Kidney epithelial cell (primary cell): ENCODE measurements around the gene CDH23. TPM values are rescaled to one million over a fixed set of nuclear protein-coding genes. Genes with fewer than 3 reads are reported as not detected.

Experiments
- DNase-seq: peaks from one replicate; pipeline ENCODE4 v3.0.0-alpha.2; 2010; ENCODE audit warnings: low read depth
- H3K27me3 ChIP-seq: 2 replicates; pipeline ENCODE4 v1.6.0; 2011; ENCODE audit warnings: low read length; ENCODE audit not compliant: control insufficient read depth, insufficient read depth
- H3K36me3 ChIP-seq: 2 replicates; pipeline ENCODE4 v1.5.1; 2011; ENCODE audit warnings: low read length; ENCODE audit not compliant: control insufficient read depth, insufficient read depth
- H3K4me3 ChIP-seq: 2 replicates; pipeline ENCODE4 v1.5.1; 2011; ENCODE audit warnings: low read depth, mild to moderate bottlenecking, control low read depth, low read length
- total RNA-seq: library from RNA; depleted of rRNA; stranded (reverse); fragments of >200 nt; gene quantifications from 2 replicates; pipeline ENCODE4 v1.2.3, GENCODE V29; 2015
- TF ChIP-seq, protein P1 (sequence below): IDR thresholded peaks from 2 replicates; pipeline ENCODE4 v1.5.1; 2011; ENCODE audit warnings: mild to moderate bottlenecking, moderate library complexity, low read length, control low read depth, inconsistent platforms; ENCODE audit not compliant: insufficient read depth, poor library complexity, severe bottlenecking

Gene CDH23
- total RNA-seq, 1 donor from 2014 or later, result 0.04 TPM

DNA sequence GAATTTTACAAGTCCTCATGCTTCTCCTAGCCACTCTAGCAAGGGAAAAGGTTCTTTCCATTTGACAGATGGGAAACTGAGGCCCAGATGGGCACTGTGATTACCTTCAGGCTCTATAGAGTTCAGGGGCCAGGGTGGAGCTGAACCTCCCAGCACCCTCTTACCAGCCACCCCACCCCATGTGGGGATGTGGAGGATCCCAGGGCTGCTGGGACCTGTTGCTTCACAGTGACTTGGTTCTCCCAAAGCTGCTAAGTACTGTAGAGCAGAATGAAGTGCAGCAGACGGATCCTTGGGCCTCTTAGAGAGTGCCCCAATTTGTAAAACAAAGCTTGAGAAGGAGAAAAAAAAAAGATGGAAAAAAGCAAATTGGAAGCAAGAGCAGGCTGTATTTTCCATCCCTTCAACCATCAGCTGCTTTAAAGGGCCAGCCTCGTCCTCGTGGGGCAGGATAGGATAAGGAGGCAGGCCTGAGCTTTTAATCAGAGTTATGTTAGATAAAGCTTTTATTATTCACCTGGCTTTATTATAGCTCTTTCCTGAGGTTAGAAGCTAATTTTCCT lies 147.0 kb downstream of the CDH23 start:
- Histone ChIP-seq H3K27me3 (peaks cover 31% of the 10 kb centered on the region), H3K4me3 (no peak overlapping the region), H3K36me3 (no peaks in the 10 kb centered on the region)
- TF ChIP-seq, protein P1, sequence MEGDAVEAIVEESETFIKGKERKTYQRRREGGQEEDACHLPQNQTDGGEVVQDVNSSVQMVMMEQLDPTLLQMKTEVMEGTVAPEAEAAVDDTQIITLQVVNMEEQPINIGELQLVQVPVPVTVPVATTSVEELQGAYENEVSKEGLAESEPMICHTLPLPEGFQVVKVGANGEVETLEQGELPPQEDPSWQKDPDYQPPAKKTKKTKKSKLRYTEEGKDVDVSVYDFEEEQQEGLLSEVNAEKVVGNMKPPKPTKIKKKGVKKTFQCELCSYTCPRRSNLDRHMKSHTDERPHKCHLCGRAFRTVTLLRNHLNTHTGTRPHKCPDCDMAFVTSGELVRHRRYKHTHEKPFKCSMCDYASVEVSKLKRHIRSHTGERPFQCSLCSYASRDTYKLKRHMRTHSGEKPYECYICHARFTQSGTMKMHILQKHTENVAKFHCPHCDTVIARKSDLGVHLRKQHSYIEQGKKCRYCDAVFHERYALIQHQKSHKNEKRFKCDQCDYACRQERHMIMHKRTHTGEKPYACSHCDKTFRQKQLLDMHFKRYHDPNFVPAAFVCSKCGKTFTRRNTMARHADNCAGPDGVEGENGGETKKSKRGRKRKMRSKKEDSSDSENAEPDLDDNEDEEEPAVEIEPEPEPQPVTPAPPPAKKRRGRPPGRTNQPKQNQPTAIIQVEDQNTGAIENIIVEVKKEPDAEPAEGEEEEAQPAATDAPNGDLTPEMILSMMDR, result no peak
- DNase-seq, result no peak

DNA sequence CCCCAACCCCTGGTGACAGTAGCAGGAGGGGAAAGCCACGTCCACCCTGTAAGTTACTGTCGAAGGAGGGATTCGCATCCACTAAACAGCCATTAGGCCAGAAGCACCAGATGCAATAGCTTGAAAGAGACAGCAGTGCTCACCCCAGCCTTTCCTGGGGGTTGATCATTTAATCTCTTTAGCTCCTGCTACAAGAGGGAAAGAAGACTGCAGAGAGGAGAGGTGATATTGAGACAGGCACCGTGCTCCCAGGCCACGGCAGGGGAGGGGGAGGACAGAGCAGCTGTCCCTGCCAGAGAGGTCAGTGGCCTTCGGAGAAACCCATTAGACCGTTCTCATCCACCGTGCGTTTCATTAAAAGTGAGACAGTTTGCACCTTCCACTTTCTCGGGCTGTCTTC lies 148.3 kb downstream of the CDH23 start:
- Histone ChIP-seq H3K27me3 (peaks cover 24% of the 10 kb centered on the region), H3K4me3 (no peak overlapping the region), H3K36me3 (no peaks in the 10 kb centered on the region)
- TF ChIP-seq, protein P1, result no peak
- no peak for DNase-seq

DNA sequence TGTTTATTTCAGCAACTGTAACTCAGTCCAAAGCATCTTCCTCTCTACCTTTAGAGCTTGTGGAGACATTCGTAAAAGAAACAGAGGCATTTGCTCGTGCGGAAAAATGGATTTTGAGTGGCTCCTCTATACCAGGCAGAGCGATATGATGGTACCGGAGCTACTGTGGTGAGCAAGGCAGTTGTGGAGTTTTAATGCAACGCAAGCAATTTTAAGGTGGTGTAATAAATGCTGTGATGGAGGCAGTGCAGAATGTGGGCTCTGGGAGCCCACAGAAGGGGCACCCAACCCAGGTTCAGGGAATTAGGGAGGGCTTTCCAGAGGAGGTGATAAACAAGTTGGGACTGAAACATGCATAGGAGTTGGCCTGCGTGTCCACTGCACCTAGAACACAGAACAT lies 149.5 kb downstream of the CDH23 start:
- DNase-seq, result no peak
- Histone ChIP-seq H3K4me3 (no peak overlapping the region), H3K36me3 (no peaks in the 10 kb centered on the region), H3K27me3 (peaks cover 19% of the 10 kb centered on the region)
- TF ChIP-seq, protein P1, result no peak

DNA sequence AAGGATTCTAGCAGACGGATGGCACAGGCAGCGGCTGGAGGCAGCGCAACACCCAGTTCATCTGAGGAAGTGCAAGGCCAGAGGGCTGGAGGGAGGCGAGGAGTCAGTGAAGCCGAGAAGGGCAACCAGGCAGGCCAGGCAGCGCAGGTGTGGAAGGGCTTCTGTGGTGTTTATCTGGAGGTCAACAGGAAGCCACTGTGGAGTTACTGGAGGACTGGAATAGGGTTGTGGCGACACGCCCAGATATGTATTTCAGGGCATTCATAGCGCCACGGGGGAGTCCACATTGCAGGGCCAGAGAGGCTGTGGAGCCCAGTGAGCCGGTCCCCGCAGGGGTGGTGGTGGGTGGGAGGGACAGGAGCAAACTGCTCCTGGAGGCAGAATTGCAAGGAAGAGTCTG lies 150.6 kb downstream of the CDH23 start:
- Histone ChIP-seq H3K27me3 (peaks cover 17% of the 10 kb centered on the region), H3K4me3 (no peak overlapping the region), H3K36me3 (no peaks in the 10 kb centered on the region)
- TF ChIP-seq, protein P1, result no peak
- no peak for DNase-seq

DNA sequence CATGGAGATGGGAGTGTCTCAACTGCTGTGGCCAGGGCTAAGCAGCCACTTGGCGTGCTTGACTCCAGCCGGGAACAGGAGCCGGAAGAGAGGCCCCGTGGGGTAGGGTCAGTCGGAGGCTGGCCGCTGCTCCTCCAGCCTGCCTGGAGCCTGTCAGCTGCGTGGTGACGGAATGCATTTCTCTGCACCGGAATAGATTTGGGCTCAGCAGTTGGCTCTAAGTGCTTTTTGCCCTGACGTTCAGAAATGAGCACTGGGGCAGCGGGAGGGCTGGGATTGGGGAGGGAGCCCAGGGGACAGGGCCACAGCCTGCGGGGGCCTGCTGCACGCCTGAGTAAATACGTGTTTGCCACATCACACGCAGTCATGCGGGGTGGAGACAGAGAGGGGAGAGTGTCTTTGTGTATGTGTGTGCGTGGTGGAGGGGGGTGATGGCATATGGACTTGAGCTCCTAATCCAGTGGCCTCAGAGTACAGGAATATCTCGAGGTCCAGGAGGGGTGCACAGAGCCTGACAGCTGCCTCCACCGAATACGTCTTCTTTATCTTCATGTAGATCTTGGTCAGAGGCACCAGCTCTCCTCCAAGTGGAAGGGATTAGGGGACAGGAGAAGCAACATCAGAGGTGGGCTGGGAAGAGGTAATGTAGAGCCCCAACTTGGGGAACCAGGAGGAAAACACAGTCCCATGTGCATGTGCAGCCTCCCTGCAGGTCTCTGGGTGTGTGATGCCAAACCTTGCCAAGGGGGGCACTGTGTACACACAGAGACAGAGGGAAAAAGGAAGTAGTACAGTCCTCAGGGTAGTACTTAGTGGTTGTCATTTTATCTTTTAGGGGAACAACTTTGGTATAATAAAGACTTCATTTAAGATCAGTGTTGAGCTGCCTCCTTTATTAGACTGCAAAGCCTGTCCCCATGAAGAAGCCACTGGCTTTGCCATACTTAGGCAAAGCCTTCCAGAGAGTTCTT lies 151.4 kb downstream of the CDH23 start:
- TF ChIP-seq, protein P1, result peak; percentile 28
- no peaks in the 10 kb centered on the region for H3K36me3 ChIP-seq
- peaks cover 16% of the 10 kb centered on the region for H3K27me3 ChIP-seq
- DNase-seq, result no peak
- no peak overlapping the region for H3K4me3 ChIP-seq
